ENCODE measurements around the gene FIBCD1. TPM values are rescaled to one million over a fixed set of nuclear protein-coding genes. Genes with fewer than 3 reads are reported as not detected.

The FIBCD1 gene
- total RNA-seq, 2 experiments from 2014 or later = not detected

DNA sequence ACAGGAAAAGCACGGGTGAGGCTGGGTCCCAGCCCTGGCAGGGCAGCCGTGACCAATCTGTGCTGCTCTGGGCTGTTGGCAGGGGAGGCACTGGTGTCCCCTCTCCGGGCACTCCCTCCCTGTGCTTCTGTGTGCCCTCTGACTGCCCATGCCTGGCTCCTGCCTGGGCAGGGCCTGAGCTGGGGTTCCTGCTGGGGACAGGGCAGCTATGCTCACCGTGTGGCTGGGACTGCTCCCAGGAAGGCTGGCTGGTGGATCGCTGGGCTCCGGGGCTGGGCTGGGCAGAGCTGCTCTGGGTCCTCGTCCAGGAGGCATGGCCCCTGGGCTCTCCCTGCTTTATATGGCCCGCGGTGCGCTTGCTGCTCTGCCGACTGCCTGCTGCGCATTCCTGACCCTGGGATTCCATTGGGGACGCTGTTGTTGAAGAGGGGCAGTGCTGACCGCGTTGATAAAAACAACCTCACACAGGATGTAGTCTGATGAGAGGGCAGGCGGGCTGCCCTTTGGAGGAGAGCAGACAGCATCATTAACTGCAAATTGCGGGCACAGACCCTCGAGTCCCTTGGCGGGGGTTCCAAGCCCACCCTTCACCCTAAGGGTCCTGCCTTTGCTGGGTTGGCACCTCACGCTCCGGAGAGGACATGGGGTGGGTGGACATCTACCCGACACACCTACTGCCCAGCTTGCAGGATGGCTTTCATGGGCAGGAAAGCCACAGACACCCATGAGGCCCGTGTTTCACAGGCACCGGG, 43.4 kb downstream of the FIBCD1 start:
- POLR2A ChIA-PET = no interaction called here
- CTCF ChIA-PET = no interaction called here
- DNase-seq = no peak
- Mint-ChIP-seq H3K27me3 (no peaks in the 10 kb centered on the region), H3K4me1 (no peaks in the 10 kb centered on the region), H3K9me3 (no peaks in the 10 kb centered on the region), H3K36me3 (ENCODE audit: low read depth) (no peaks in the 10 kb centered on the region), H3K27ac (no peak overlapping the region), H3K4me3 (no peak overlapping the region)

DNA sequence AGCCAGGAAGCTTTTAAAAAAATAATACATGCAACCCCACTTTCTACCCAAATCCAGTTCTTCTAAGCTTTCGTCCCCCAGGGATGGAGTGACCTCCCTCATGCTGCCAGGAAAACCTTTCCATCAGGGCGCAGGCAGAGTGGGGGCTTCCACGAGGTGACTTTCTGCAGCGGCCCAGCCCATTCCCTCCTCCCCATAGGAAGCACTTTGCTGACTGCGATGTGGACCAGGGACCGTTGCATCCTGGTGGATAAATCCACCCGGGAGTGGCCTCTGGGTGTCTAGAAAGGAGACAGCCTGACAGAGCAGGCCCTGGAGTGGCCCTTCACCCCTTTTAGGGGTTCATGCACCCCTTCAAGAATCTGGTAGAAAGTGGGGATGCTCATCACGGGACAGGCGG, 44.0 kb downstream of the FIBCD1 start:
- no peaks in the 10 kb centered on the region for H3K27me3 Mint-ChIP-seq
- no peak overlapping the region for H3K4me3 Mint-ChIP-seq
- no peaks in the 10 kb centered on the region for H3K9me3 Mint-ChIP-seq
- ChIA-PET POLR2A (no interaction called here), CTCF (no interaction called here)
- no peaks in the 10 kb centered on the region for H3K36me3 Mint-ChIP-seq (ENCODE audit: low read depth)
- no peaks in the 10 kb centered on the region for H3K4me1 Mint-ChIP-seq
- no peak overlapping the region for H3K27ac Mint-ChIP-seq
- no peak for DNase-seq

DNA sequence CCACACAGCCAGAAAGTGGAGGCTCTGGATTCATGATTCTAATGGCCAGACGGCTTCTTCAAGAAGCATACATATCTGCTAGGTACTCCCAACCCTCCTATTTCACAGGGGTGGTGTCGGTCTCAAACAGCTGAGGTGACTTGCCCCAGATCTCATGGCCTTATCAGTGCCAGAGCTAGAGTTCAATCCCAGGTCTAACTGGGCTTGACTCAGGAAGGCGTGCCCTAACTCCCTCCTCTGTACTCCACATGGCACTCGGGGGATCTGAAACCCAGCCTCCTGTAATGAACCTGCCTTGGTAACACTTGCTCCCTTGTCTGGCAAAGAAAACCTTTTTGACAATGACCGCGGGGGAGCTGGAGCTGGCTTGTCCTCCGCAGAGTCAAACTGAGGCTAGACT, 44.5 kb downstream of the FIBCD1 start:
- no peak for DNase-seq
- ChIA-PET CTCF (no interaction called here), POLR2A (no interaction called here)
- no peak overlapping the region for H3K4me3 Mint-ChIP-seq
- H3K4me1 Mint-ChIP-seq = no peaks in the 10 kb centered on the region
- no peaks in the 10 kb centered on the region for H3K9me3 Mint-ChIP-seq
- H3K27ac Mint-ChIP-seq = no peak overlapping the region
- H3K27me3 Mint-ChIP-seq = no peaks in the 10 kb centered on the region
- H3K36me3 Mint-ChIP-seq (ENCODE audit: low read depth) = no peaks in the 10 kb centered on the region

DNA sequence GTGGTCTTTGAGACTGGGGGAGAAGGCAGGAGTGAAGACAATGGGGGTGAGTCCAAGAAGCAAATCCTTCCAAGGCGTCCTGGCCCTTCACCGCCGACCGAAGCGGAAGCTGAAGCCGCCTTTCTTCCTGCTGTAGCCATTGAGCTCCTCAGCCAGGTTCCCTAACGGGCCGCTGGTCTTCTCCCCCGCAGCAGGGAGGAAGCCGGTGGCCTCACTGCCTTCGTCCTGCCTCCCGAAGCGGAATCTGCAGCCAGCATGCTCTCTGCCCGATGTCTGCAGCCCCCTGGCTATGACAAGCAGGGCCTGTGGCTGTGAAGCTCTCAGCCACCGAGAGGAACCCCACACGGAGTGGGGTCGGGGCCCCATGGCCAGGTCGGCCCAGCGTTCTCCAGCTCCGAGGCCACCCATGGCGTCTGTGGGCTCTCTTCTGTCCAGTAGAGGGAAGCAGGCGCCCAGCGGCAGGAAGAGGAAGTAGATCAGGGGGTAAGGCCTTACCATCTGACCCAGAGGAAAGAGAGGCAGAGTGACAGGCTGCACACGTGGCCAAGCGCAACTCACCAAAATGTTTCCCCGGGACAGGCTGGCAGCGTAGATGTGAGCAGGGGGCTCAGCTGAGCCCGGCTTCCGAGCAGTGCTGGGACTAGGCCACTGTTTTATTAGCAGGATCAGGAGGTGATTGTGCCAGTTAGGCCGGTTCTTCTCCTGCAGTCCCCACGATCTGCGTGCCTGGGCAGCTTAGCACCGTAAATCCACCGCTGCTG, 45.5 kb downstream of the FIBCD1 start:
- DNase-seq = no peak
- Mint-ChIP-seq H3K27me3 (no peaks in the 10 kb centered on the region), H3K36me3 (ENCODE audit: low read depth) (no peaks in the 10 kb centered on the region), H3K9me3 (no peaks in the 10 kb centered on the region), H3K27ac (no peak overlapping the region), H3K4me3 (no peak overlapping the region), H3K4me1 (no peaks in the 10 kb centered on the region)
- ChIA-PET CTCF (no interaction called here), POLR2A (no interaction called here)

DNA sequence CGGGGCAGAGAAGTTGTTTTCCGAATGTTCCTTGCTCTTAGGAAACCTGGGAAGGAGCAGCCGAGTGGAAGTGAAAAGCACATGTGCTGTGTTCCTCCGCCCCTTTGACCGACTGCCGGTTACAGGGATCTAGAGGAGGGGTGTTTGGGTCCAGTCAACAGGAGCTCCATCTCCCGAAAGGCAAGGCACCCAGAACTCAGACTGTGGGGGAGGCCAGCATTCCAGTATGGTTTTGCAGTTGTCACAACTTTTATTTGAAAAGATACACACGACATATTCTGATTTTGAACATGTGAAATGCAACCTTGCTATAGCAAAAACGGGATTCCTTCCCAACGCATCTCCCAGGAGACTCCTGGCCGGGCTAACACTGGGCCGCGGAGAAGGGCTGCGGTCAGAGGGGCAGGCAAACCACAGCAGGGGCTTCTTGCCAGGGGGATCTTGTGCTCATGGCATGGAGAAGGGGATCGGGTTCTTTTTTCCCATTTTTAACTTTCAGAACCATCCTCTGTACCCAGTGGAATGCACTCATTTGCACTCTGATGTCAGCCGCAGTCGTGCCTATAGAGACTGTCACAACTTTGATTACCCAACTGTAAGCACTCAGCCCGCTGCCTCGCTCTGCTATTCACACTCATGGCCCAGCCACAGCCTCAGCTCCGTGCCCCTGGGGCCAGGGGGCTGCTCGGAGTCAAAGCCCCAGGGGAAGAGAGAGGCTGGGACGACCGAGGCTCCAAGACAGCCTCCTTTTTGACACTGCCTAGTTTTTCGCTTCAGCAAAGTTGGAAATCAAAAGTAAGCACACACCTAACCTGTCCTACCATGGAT, 46.4 kb downstream of the FIBCD1 start:
- H3K36me3 Mint-ChIP-seq (ENCODE audit: low read depth) = no peaks in the 10 kb centered on the region
- H3K4me1 Mint-ChIP-seq = no peaks in the 10 kb centered on the region
- no peaks in the 10 kb centered on the region for H3K9me3 Mint-ChIP-seq
- no peak overlapping the region for H3K27ac Mint-ChIP-seq
- CTCF ChIA-PET = no interaction called here
- H3K4me3 Mint-ChIP-seq = no peak overlapping the region
- no peaks in the 10 kb centered on the region for H3K27me3 Mint-ChIP-seq
- POLR2A ChIA-PET = no interaction called here
- no peak for DNase-seq

DNA sequence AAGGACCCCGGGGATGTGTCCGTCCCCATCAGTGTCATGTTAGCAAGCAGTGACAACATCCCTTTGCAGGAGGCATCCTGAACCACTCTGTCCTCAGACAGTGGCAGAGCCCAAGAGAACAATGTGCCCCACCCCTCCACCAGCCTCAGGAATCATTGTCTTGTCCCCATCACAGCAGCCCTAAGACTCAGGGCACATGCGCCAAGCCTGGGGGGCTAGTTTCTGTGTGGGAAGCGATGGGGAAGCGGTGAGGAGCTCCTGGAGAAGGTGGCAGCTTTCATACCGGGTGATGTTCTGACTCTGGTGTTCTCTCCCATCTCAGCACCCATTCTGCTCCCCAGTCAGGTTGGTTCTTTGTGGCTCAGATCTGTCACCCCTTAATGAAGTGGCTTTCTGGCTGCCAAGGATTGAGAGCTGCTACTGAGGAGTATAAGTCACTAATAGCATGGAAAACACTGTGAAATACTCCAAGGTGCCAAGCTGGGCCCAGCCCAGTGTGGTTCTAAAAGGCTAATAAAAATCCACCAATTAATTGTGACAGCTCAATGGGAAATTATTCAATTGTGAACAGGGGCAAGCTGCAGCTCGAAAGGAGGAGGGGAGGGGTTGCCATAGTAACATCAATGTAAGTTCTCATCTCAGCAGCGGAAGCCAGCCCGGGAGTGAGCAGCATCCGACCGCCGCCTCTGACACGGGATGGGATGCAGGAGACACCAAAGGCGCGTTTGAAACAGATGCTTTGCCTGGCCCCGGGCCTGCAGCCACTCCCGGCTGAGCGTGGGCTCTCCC, 47.2 kb downstream of the FIBCD1 start:
- ChIA-PET CTCF (no interaction called here), POLR2A (no interaction called here)
- no peak overlapping the region for H3K4me3 Mint-ChIP-seq
- DNase-seq = no peak
- no peaks in the 10 kb centered on the region for H3K9me3 Mint-ChIP-seq
- H3K27me3 Mint-ChIP-seq = no peaks in the 10 kb centered on the region
- H3K27ac Mint-ChIP-seq = no peak overlapping the region
- H3K4me1 Mint-ChIP-seq = no peaks in the 10 kb centered on the region
- no peaks in the 10 kb centered on the region for H3K36me3 Mint-ChIP-seq (ENCODE audit: low read depth)

DNA sequence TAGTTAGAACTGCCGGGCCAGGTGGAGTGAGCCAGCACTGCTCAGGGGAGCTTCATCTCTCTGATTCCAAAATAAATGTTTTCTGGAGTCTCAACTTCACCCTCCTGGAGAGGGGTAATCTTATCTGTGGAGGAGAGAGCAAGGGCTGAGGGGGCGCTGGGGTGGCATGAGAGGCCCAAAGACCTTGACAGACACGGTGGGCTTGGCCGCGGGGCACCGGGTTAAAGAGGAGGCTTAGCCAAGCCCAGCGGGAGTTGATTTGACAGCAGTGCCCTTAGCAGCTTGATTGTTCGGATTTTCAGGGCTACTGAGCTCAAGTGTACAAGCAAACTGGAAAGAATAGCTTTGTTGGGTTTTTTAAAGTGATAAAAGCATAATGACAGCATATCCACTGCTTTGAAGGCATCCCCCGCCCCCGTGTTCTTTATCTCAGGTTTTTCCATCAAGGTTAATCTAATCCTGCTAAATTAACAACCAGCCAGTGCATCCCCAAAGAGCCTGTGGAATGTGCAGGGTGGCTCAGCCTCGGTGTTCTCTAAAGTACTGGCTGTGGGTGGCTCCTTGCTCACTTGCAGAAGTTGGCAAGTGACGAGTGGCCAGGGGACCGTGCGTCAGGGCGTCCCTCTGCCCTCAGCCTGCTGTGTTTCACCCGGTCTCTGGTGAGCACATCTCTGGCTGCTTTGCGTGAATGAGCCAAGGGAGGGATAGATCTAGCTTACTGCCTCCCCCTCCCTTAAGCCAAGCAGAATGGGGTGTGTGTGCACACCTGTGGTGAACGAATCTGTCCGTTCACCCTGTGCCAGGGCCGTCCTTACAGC, 48.0 kb downstream of the FIBCD1 start:
- ChIA-PET POLR2A (no interaction called here), CTCF (no interaction called here)
- no peak overlapping the region for H3K27ac Mint-ChIP-seq
- no peaks in the 10 kb centered on the region for H3K4me1 Mint-ChIP-seq
- no peak for DNase-seq
- H3K9me3 Mint-ChIP-seq = no peaks in the 10 kb centered on the region
- no peak overlapping the region for H3K4me3 Mint-ChIP-seq
- H3K27me3 Mint-ChIP-seq = no peaks in the 10 kb centered on the region
- no peaks in the 10 kb centered on the region for H3K36me3 Mint-ChIP-seq (ENCODE audit: low read depth)

DNA sequence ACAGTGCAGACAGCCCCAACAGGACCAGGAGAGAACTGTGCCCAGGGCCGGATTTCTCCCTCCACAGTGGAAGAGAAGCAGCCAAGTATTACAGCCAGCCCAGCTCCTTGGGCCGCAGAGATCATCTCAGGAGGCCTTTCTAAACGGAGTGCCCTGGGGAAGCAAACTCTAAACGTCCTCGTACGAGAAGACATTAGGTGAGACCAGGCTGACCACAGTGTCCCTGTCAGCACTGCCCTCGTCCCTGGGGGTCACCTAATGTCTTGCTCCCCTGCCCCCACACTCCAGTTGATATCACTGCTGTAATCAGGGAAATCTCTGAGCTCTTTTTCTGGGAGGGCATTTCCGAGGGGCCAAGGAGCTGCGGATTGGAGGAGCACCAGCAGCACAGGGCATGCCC, 48.9 kb downstream of the FIBCD1 start:
- Mint-ChIP-seq H3K36me3 (ENCODE audit: low read depth) (no peaks in the 10 kb centered on the region), H3K4me1 (no peaks in the 10 kb centered on the region), H3K4me3 (no peak overlapping the region), H3K27ac (no peak overlapping the region), H3K9me3 (no peaks in the 10 kb centered on the region), H3K27me3 (no peaks in the 10 kb centered on the region)
- no peak for DNase-seq
- ChIA-PET POLR2A (no interaction called here), CTCF (no interaction called here)

DNA sequence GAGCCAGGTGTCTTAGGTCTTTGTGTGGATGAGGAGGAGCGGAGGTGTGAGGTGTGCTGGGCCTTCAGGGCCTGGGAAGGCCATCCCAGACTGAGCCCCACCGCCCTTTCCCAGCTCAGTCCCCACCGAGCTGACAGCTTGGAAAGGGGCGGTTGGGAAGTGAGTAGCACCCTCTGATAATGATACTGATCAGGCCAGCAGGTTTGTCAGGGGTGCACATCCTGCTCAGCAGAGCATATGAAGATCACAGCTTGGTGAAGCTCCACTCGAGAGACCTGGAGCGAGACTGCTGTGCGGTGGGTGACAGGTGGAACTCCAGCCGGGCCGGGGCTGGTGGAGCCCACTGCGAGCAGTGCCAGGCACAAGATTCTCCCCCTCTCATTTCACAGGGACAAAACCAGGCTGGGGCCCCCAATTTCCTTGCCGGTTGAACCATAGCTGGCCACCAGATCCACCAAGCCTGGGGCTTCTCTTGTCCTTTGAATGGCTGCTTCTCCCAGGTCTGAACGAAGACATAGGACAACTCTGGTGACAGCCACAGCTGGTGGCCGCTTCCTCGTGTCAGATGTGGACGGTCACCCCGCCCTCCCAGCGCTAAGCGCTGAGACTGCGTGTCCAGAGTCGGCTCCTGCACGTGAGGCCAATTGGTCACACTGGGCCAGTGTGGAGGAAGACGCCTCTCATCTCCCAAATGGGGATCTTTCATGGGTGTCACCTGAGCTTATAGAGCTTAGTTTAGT, 50.7 kb downstream of the FIBCD1 start:
- Mint-ChIP-seq H3K4me1 (no peaks in the 10 kb centered on the region), H3K9me3 (no peaks in the 10 kb centered on the region), H3K4me3 (no peak overlapping the region), H3K27ac (no peak overlapping the region), H3K27me3 (no peaks in the 10 kb centered on the region), H3K36me3 (ENCODE audit: low read depth) (no peaks in the 10 kb centered on the region)
- ChIA-PET CTCF (no interaction called here), POLR2A (no interaction called here)
- DNase-seq = no peak

DNA sequence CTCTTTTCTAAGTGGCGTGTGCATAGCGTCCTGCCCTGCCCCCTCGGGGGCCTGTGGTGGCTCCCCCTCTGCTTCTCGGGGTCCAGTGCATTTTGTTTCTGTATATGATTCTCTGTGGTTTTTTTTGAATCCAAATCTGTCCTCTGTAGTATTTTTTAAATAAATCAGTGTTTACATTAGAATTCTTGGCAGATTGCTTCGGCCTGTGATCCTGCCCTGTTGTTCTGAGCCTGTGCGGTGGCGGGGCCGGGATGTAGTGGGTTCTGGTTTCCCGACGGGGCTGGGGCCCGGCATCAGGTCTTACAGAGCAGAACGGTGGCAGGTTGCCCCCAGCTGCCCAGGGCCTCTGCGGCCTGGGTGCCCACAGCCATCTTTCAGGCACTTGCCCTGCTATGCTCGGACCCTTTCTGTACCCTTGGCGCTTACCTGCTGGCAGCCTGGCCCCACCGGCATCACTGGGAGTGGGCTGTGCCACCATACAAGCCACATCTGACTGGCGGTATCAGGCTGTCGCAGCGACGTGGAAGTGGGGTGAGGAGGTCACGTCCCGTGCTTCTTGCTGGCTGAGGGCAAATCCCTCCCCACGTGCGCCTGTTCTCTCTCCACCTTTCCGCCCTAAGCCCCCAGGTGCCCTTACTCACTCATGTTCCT, 51.4 kb downstream of the FIBCD1 start:
- H3K27me3 Mint-ChIP-seq = no peaks in the 10 kb centered on the region
- ChIA-PET CTCF (no interaction called here), POLR2A (no interaction called here)
- no peaks in the 10 kb centered on the region for H3K36me3 Mint-ChIP-seq (ENCODE audit: low read depth)
- no peak overlapping the region for H3K27ac Mint-ChIP-seq
- H3K4me1 Mint-ChIP-seq = no peaks in the 10 kb centered on the region
- no peak for DNase-seq
- no peaks in the 10 kb centered on the region for H3K9me3 Mint-ChIP-seq
- H3K4me3 Mint-ChIP-seq = no peak overlapping the region

DNA sequence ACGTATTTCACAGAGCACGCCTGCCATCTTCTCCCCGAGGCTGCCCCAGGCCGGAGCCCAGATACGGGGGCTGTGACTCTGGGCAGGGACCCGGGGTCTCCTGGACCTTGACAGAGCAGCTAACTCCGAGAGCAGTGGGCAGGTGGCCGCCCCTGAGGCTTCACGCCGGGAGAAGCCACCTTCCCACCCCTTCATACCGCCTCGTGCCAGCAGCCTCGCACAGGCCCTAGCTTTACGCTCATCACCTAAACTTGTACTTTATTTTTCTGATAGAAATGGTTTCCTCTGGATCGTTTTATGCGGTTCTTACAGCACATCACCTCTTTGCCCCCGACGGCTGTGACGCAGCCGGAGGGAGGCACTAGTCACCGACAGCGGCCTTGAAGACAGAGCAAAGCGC, 52.1 kb downstream of the FIBCD1 start:
- H3K4me3 Mint-ChIP-seq = no peak overlapping the region
- ChIA-PET CTCF (no interaction called here), POLR2A (no interaction called here)
- H3K27ac Mint-ChIP-seq = no peak overlapping the region
- DNase-seq = no peak
- H3K9me3 Mint-ChIP-seq = no peaks in the 10 kb centered on the region
- no peaks in the 10 kb centered on the region for H3K27me3 Mint-ChIP-seq
- no peaks in the 10 kb centered on the region for H3K4me1 Mint-ChIP-seq
- H3K36me3 Mint-ChIP-seq (ENCODE audit: low read depth) = no peaks in the 10 kb centered on the region
